HCT116 (cell line): ENCODE data around the gene SMC6. TPM values are rescaled to one million over a fixed set of nuclear protein-coding genes. Genes with fewer than 3 reads are reported as not detected.

ENCODE experiments used
- ATAC-seq: fragments of 200-7000 bp; cut with Tn5 transposase; 2 replicates; pipeline ENCODE4 v1.9.1; 2020; ENCODE audit warnings: mild to moderate bottlenecking, moderate library complexity
- BruUV-seq: library from RNA; stranded (reverse); fragments of 400-500 nt; replicated peaks from 2 replicates; lab custom pipeline; 2021; lab: Mats Ljungman, UMichigan
- CTCF ChIA-PET: fragments of 300-600 bp; sonication (Branson Sonifier 250); formaldehyde crosslinking; loops from one replicate; lab custom pipeline; 2021; ENCODE audit warnings: antibody characterized with exemption; lab: Charles Lee
- POLR2A ChIA-PET: fragments of 300-600, 350-600 bp; sonication (Branson Sonifier 250); formaldehyde crosslinking; loops from one replicate; lab custom pipeline; 2021; ENCODE audit warnings: antibody characterized with exemption; lab: Charles Lee
- RAD21 ChIA-PET, 2 experiments: fragments of 300-600 bp; sonication (Branson Sonifier 250); formaldehyde crosslinking; loops; one replicate each; lab custom pipeline; 2023; ENCODE audit warnings: low total read pairs in 2 of 2; ENCODE audit not compliant: uncharacterized antibody in 2 of 2, unreplicated experiment in 2 of 2, low non-redundant PET in 1 of 2; lab: Charles Lee
- DNase-seq: peaks from one replicate; pipeline ENCODE4 v3.0.0-alpha.2; 2010; ENCODE audit warnings: low read depth, low spot score
- H2AFZ ChIP-seq: fragments of 200-600 bp; shearing (Covaris generic), sonication (generic); 2 replicates; pipeline ENCODE4 v1.6.1; 2017; ENCODE audit warnings: low read depth, mixed run types, mixed read lengths, antibody characterized with exemption, low read length; ENCODE audit not compliant: poor library complexity, severe bottlenecking
- H3K27ac ChIP-seq: 2 replicates; pipeline ENCODE4 v1.5.1; 2012; ENCODE audit warnings: low read depth, low read length
- H3K27me3 ChIP-seq: fragments of 200-600 bp; sonication (generic); 2 replicates; pipeline ENCODE4 v1.6.1; 2016; ENCODE audit warnings: mixed run types, low read length, mixed read lengths; ENCODE audit not compliant: insufficient read depth
- H3K36me3 ChIP-seq, 2 experiments: fragments of 200-500 bp in 1 of 2; fragments of 200-600 bp in 1 of 2; sonication (Bioruptor generic) in 1 of 2; sonication (generic) in 1 of 2; 2 replicates each; pipeline versions ENCODE4 v1.5.1 to v1.6.1; 2014 to 2016; ENCODE audit warnings: low read length in 2 of 2, inconsistent platforms in 1 of 2, mixed read lengths in 1 of 2, mixed run types in 1 of 2; ENCODE audit not compliant: insufficient read depth in 2 of 2, control insufficient read depth in 1 of 2
- H3K4me1 ChIP-seq, 2 experiments: fragments of 200-600 bp in 1 of 2; sonication (generic) in 1 of 2; 2 replicates each; pipeline versions ENCODE4 v1.5.1 to v1.6.1; 2012 to 2017; ENCODE audit warnings: low read length in 2 of 2, inconsistent platforms in 1 of 2, mild to moderate bottlenecking in 1 of 2, mixed read lengths in 1 of 2, mixed run types in 1 of 2, moderate library complexity in 1 of 2; ENCODE audit not compliant: insufficient read depth in 2 of 2, control insufficient read depth in 1 of 2
- H3K4me2 ChIP-seq: fragments of 200-600 bp; sonication (generic); 2 replicates; pipeline ENCODE4 v1.6.1; 2017; ENCODE audit warnings: mixed run types, low read length, mixed read lengths
- H3K4me3 ChIP-seq, 2 experiments: fragments of 200-600 bp in 1 of 2; sonication (generic) in 1 of 2; replicated peaks in 1 of 2; 2 replicates each; pipeline ENCODE4 v1.5.1; 2011 to 2016; ENCODE audit warnings: low read length in 2 of 2, control low read depth in 1 of 2, low read depth in 1 of 2, mild to moderate bottlenecking in 1 of 2, mixed read lengths in 1 of 2, mixed run types in 1 of 2
- H3K79me2 ChIP-seq: fragments of 200-600 bp; sonication (generic); 2 replicates; pipeline ENCODE4 v1.6.1; 2017; ENCODE audit warnings: mild to moderate bottlenecking, mixed run types, low read length, moderate library complexity, mixed read lengths; ENCODE audit not compliant: insufficient read depth
- H3K9ac ChIP-seq: fragments of 200-600 bp; sonication (generic); 2 replicates; pipeline ENCODE4 v1.6.1; 2016; ENCODE audit warnings: low read length, mixed read lengths
- H3K9me2 ChIP-seq: fragments of 200-600 bp; sonication (generic), shearing (Covaris generic); 2 replicates; pipeline ENCODE4 v1.6.1; 2017; ENCODE audit warnings: mixed run types, mild to moderate bottlenecking, moderate library complexity; ENCODE audit not compliant: insufficient read depth
- H3K9me3 ChIP-seq, 2 experiments: fragments of 200-500 bp in 1 of 2; fragments of 200-600 bp in 1 of 2; sonication (Bioruptor generic) in 1 of 2; sonication (generic) in 1 of 2; 2 replicates each; pipeline ENCODE4 v1.6.1; 2014 to 2017; ENCODE audit warnings: low read length in 2 of 2, mixed read lengths in 2 of 2, inconsistent platforms in 1 of 2, low read depth in 1 of 2, mild to moderate bottlenecking in 1 of 2, mixed run types in 1 of 2, moderate library complexity in 1 of 2; ENCODE audit not compliant: control insufficient read depth in 1 of 2, insufficient read depth in 1 of 2
- H4K20me1 ChIP-seq: fragments of 200-600 bp; sonication (generic), shearing (Covaris generic); 2 replicates; pipeline ENCODE4 v1.6.1; 2017; ENCODE audit warnings: mixed run types, mild to moderate bottlenecking, moderate library complexity; ENCODE audit not compliant: insufficient read depth
- CTCF ChIP-seq, 3 experiments: fragments of 200-600 bp in 1 of 3; sonication (generic) in 1 of 3; IDR thresholded peaks in 2 of 3; conservative IDR thresholded peaks in 1 of 3; 2 replicates each; pipeline ENCODE4 v1.5.1; 2012 to 2017; ENCODE audit warnings: low read depth in 2 of 3, low read length in 2 of 3, antibody characterized with exemption in 1 of 3, borderline replicate concordance in 1 of 3, control low read depth in 1 of 3, mild to moderate bottlenecking in 1 of 3, mixed read lengths in 1 of 3, mixed run types in 1 of 3, moderate library complexity in 1 of 3; ENCODE audit not compliant: insufficient read depth in 1 of 3
- JUND ChIP-seq: IDR thresholded peaks from 2 replicates; pipeline ENCODE4 v1.6.1; 2012
- RAD21 ChIP-seq: IDR thresholded peaks from 2 replicates; pipeline ENCODE4 v1.6.1; 2012; ENCODE audit warnings: low read depth, mild to moderate bottlenecking
- SP1 ChIP-seq: IDR thresholded peaks from 2 replicates; pipeline ENCODE4 v1.6.1; 2012; ENCODE audit warnings: low read depth
- TCF7L2 ChIP-seq: IDR thresholded peaks from 2 replicates; pipeline ENCODE4 v1.7.0; 2011; ENCODE audit warnings: borderline replicate concordance, inconsistent platforms; ENCODE audit not compliant: insufficient read depth, insufficient read length; ENCODE audit errors: extremely low read depth
- YY1 ChIP-seq: IDR thresholded peaks from 2 replicates; pipeline ENCODE4 v1.6.1; 2011; ENCODE audit warnings: low read length, low read depth, moderate library complexity, mild to moderate bottlenecking; ENCODE audit not compliant: insufficient replicate concordance; ENCODE audit errors: extremely low read depth
- intact Hi-C: fragments of 100-400 bp; cut with micrococcal nuclease; formaldehyde crosslinking; loops from 2 replicates; pipeline ENCODE4 v1.10.0; 2022
- total RNA-seq: library from RNA; stranded (reverse); gene quantifications from one replicate; pipeline ENCODE4 v1.2.1, GENCODE V29; 2021; ENCODE audit not compliant: unreplicated experiment

SMC6 gene
- total RNA-seq, 1 experiment from 2014 or later: 26.4 TPM

GRCh38 chr2:17771956-17772355 lies 18.3 kb upstream of the SMC6 start (continued):
- TF ChIP-seq TCF7L2 (no peak), JUND (no peak), RAD21 (no peak), YY1 (no peak)

- RAD21 ChIA-PET: no interaction called here
- no peak overlapping the region for H3K4me3 ChIP-seq
- H2AFZ ChIP-seq: no peak overlapping the region
- H3K36me3 ChIP-seq: peaks cover 5 to 19% of the 10 kb centered on the region in 2 experiments
- no peak for ATAC-seq
- H3K9me3 ChIP-seq: no peaks in the 10 kb centered on the region
- H3K4me2 ChIP-seq: no peak overlapping the region
- BruUV-seq: no TSS peak
- no peak overlapping the region for H3K9ac ChIP-seq
- POLR2A ChIA-PET: no interaction called here
- intact Hi-C loops: no loop called here
- TF ChIP-seq JUND: no peak
- TF ChIP-seq SP1: no peak
- no peak for TF ChIP-seq CTCF (IDR thresholded peaks at IDR 0.05 in 2 of 3, conservative IDR thresholded peaks at IDR 0.05 in 1 of 3; ENCODE audit: borderline replicate concordance in 1 of 3, insufficient read depth in 1 of 3, low read depth in 2 of 3, low read length in 2 of 3)
- TF ChIP-seq, all 23 proteins: peak for 0
- Histone ChIP-seq H4K20me1 (no peaks in the 10 kb centered on the region; the same call in 1 of the 2 replicates), H3K4me1 (no peaks in the 10 kb centered on the region), H3K9me2 (no peaks in the 10 kb centered on the region), H3K27ac (no peak overlapping the region), H3K27me3 (no peaks in the 10 kb centered on the region), H3K79me2 (no peaks in the 10 kb centered on the region)
- CTCF ChIA-PET: no interaction called here
- no peak for DNase-seq
These were observed 15.3 kb upstream of the SMC6 start for GRCh38 chr2:17768894-17769293.
